Liver (tissue), 9 donors: ENCODE data around the gene PRR30. TPM values are rescaled to one million over a fixed set of nuclear protein-coding genes. Genes with fewer than 3 reads are reported as not detected.
"Not testable (repeated sequence)": the region's sequence is repeated elsewhere in the genome, so short reads cannot be mapped to it uniquely, and the experiment has no call there.

Experiments used
- DNase-seq: peaks from one replicate; pipeline ENCODE4 v3.0.0-alpha.2; 2017; ENCODE audit warnings: low spot score
- H3K27ac ChIP-seq, 2 donors: one replicate each; pipeline ENCODE4 v1.7.0; 2013; ENCODE audit warnings: inconsistent platforms in 2 of 2, low read length in 2 of 2, control low read depth in 1 of 2, low read depth in 1 of 2, mild to moderate bottlenecking in 1 of 2
- H3K27me3 ChIP-seq, 4 donors: one replicate each; pipeline versions ENCODE4 v1.6.1 to v1.7.0; 2013; ENCODE audit warnings: low read length in 3 of 4, inconsistent platforms in 1 of 4, mild to moderate bottlenecking in 1 of 4, moderate library complexity in 1 of 4; ENCODE audit not compliant: control insufficient read depth in 4 of 4, insufficient read depth in 4 of 4
- H3K36me3 ChIP-seq, 4 donors: one replicate each; pipeline versions ENCODE4 v1.6.1 to v1.7.0; 2013; ENCODE audit warnings: low read length in 3 of 4, mild to moderate bottlenecking in 3 of 4, low read depth in 1 of 4, moderate library complexity in 1 of 4; ENCODE audit not compliant: control insufficient read depth in 4 of 4, insufficient read depth in 3 of 4
- H3K4me1 ChIP-seq, 4 donors: one replicate each; pipeline versions ENCODE4 v1.6.1 to v1.7.0; 2013; ENCODE audit warnings: low read length in 3 of 4, mild to moderate bottlenecking in 3 of 4, moderate library complexity in 1 of 4; ENCODE audit not compliant: control insufficient read depth in 4 of 4, insufficient read depth in 4 of 4
- H3K4me3 ChIP-seq, 3 donors: one replicate each; pipeline versions ENCODE4 v1.6.1 to v1.7.0; 2013; ENCODE audit warnings: low read length in 3 of 3, control low read depth in 1 of 3, low read depth in 1 of 3, mild to moderate bottlenecking in 1 of 3
- H3K9ac ChIP-seq, 2 donors: one replicate each; pipeline ENCODE4 v1.7.0; 2013; ENCODE audit warnings: low read length in 2 of 2, mild to moderate bottlenecking in 2 of 2, moderate library complexity in 2 of 2, control low read depth in 1 of 2, low read depth in 1 of 2
- H3K9me3 ChIP-seq, 4 donors: one replicate each; pipeline versions ENCODE4 v1.6.1 to v1.7.0; 2013; ENCODE audit warnings: low read length in 3 of 4; ENCODE audit not compliant: control insufficient read depth in 4 of 4
- CTCF ChIP-seq: fragments of 150-350 bp; IDR thresholded peaks from 2 replicates; pipeline ENCODE4 v1.5.1; 2017; ENCODE audit warnings: improper control_type of control experiment, low read depth, low read length; ENCODE audit not compliant: missing input control
- EGR1 ChIP-seq, 2 donors: IDR thresholded peaks; 2 replicates each; pipeline ENCODE4 v1.6.1; 2016 to 2018; ENCODE audit warnings: antibody characterized with exemption in 2 of 2, low read depth in 2 of 2
- FOXA1 ChIP-seq: IDR thresholded peaks from 2 replicates; pipeline ENCODE4 v1.6.1; 2016; ENCODE audit warnings: antibody characterized with exemption
- FOXA2 ChIP-seq: IDR thresholded peaks from 2 replicates; pipeline ENCODE4 v1.6.1; 2016; ENCODE audit warnings: antibody characterized with exemption
- GABPA ChIP-seq, 2 donors: IDR thresholded peaks in 1 of 2; conservative IDR thresholded peaks in 1 of 2; 2 replicates each; pipeline ENCODE4 v1.6.1; 2016; ENCODE audit warnings: antibody characterized with exemption in 2 of 2, mild to moderate bottlenecking in 1 of 2, moderate library complexity in 1 of 2
- HNF4A ChIP-seq, 2 donors: conservative IDR thresholded peaks; 2 replicates each; pipeline ENCODE4 v1.6.1; 2016; ENCODE audit warnings: antibody characterized with exemption in 2 of 2, mild to moderate bottlenecking in 2 of 2
- HNF4G ChIP-seq: IDR thresholded peaks from 2 replicates; pipeline ENCODE4 v1.6.1; 2016; ENCODE audit warnings: antibody characterized with exemption
- JUND ChIP-seq, 2 donors: IDR thresholded peaks; 2 replicates each; pipeline ENCODE4 v1.6.1; 2016; ENCODE audit warnings: antibody characterized with exemption in 2 of 2
- NR2F2 ChIP-seq: IDR thresholded peaks from 2 replicates; pipeline ENCODE4 v1.6.1; 2016; ENCODE audit warnings: antibody characterized with exemption
- REST ChIP-seq: IDR thresholded peaks from 2 replicates; pipeline ENCODE4 v1.6.1; 2016; ENCODE audit warnings: antibody characterized with exemption, mild to moderate bottlenecking
- RXRA ChIP-seq, 2 donors: IDR thresholded peaks; 2 replicates each; pipeline ENCODE4 v1.6.1; 2017 to 2018; ENCODE audit warnings: antibody characterized with exemption in 2 of 2, mild to moderate bottlenecking in 1 of 2
- SP1 ChIP-seq: IDR thresholded peaks from 2 replicates; pipeline ENCODE4 v1.6.1; 2018; ENCODE audit warnings: antibody characterized with exemption, mild to moderate bottlenecking
- TAF1 ChIP-seq: conservative IDR thresholded peaks from 2 replicates; pipeline ENCODE4 v1.6.1; 2016; ENCODE audit warnings: antibody characterized with exemption, mild to moderate bottlenecking
- YY1 ChIP-seq: IDR thresholded peaks from 2 replicates; pipeline ENCODE4 v1.6.1; 2016; ENCODE audit warnings: antibody characterized with exemption, mild to moderate bottlenecking
- WGBS: extraction: QIAGEN DNeasy Blood & Tissue Kit; methylation state at CpG from one replicate; pipeline ENCODE4 v1.1.7; 2013; 5-methylcytosine and 5-hydroxymethylcytosine counted together
- polyA plus RNA-seq, 2 donors: library from polyadenylated mRNA; stranded (reverse) in 1 of 2; unstranded in 1 of 2; fragments of 200-250 nt in 1 of 2; fragments of >200 nt in 1 of 2; fragmentation: Nextera tagmentation in 1 of 2; extraction: Ambion mirVana in 1 of 2; gene quantifications; one replicate each; pipeline versions ENCODE4 v1.2.1 to v1.2.3, GENCODE V29; 2013 to 2015
- total RNA-seq, 2 donors: library from RNA; depleted of rRNA; stranded (reverse); fragments of >200 nt; gene quantifications; one replicate each; pipeline ENCODE4 v1.2.3, GENCODE V29; 2014
- TF ChIP-seq, protein P1 (sequence below): IDR thresholded peaks from 2 replicates; pipeline ENCODE4 v1.6.1; 2016; ENCODE audit warnings: antibody characterized with exemption
- TF ChIP-seq, protein P2 (sequence below): IDR thresholded peaks from 2 replicates; pipeline ENCODE4 v1.6.1; 2016; ENCODE audit warnings: antibody characterized with exemption
- TF ChIP-seq, protein P3 (sequence below): IDR thresholded peaks from 2 replicates; pipeline ENCODE4 v1.6.1; 2016; ENCODE audit warnings: antibody characterized with exemption
- donor health status: healthy.
- donor health status: healthy.
- donor health status: healthy.
- donor health status: healthy.
- donor health status: healthy.

The PRR30 gene
- total and polyA plus RNA-seq, 4 donors: not detected

- DNase-seq: no peak
- Histone ChIP-seq H3K9ac (no peak overlapping the region), H3K4me3 (peak overlapping the region in 1 of 3 donors; percentile 52), H3K9me3 (no peaks in the 10 kb centered on the region), H3K4me1 (peaks cover 0 to 11% (median 10%) of the 10 kb centered on the region in 4 donors), H3K36me3 (no peaks in the 10 kb centered on the region), H3K27ac (no peak overlapping the region), H3K27me3 (peaks cover 0 to 2% (median 0%) of the 10 kb centered on the region in 4 donors)
- TF ChIP-seq JUND (IDR thresholded peaks at IDR 0.05) (no peak), GABPA (IDR thresholded peaks at IDR 0.05 in 1 of 2, conservative IDR thresholded peaks at IDR 0.05 in 1 of 2) (no peak), REST (no peak), HNF4G (no peak), EGR1 (IDR thresholded peaks at IDR 0.05; ENCODE audit: low read depth in 2 of 2) (no peak), HNF4A (conservative IDR thresholded peaks at IDR 0.05) (no peak), TAF1 (no peak), CTCF (no peak), RXRA (IDR thresholded peaks at IDR 0.05) (no peak), YY1 (no peak), NR2F2 (no peak), FOXA2 (no peak), FOXA1 (no peak), SP1 (no peak)
- TF ChIP-seq, protein P1, sequence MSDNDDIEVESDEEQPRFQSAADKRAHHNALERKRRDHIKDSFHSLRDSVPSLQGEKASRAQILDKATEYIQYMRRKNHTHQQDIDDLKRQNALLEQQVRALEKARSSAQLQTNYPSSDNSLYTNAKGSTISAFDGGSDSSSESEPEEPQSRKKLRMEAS: no peak
- TF ChIP-seq, protein P2, sequence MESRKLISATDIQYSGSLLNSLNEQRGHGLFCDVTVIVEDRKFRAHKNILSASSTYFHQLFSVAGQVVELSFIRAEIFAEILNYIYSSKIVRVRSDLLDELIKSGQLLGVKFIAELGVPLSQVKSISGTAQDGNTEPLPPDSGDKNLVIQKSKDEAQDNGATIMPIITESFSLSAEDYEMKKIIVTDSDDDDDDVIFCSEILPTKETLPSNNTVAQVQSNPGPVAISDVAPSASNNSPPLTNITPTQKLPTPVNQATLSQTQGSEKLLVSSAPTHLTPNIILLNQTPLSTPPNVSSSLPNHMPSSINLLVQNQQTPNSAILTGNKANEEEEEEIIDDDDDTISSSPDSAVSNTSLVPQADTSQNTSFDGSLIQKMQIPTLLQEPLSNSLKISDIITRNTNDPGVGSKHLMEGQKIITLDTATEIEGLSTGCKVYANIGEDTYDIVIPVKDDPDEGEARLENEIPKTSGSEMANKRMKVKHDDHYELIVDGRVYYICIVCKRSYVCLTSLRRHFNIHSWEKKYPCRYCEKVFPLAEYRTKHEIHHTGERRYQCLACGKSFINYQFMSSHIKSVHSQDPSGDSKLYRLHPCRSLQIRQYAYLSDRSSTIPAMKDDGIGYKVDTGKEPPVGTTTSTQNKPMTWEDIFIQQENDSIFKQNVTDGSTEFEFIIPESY: no peak
- WGBS: 64% methylated on average over 14 of the region's 14 CpGs
Measured at GRCh38 chr2:27117995-27118524, 21.1 kb downstream of the PRR30 start.

- Histone ChIP-seq H3K36me3 (no peaks in the 10 kb centered on the region), H3K4me3 (no peak overlapping the region), H3K9me3 (no peaks in the 10 kb centered on the region), H3K27me3 (peaks cover 0 to 2% (median 0%) of the 10 kb centered on the region in 4 donors), H3K27ac (no peak overlapping the region), H3K9ac (no peak overlapping the region), H3K4me1 (peaks cover 0 to 10% (median 9%) of the 10 kb centered on the region in 4 donors)
- 74% methylated on average over 2 of the region's 2 CpGs for WGBS
- no peak for DNase-seq
- TF ChIP-seq HNF4A (conservative IDR thresholded peaks at IDR 0.05) (no peak), GABPA (IDR thresholded peaks at IDR 0.05 in 1 of 2, conservative IDR thresholded peaks at IDR 0.05 in 1 of 2) (no peak), JUND (IDR thresholded peaks at IDR 0.05) (no peak), YY1 (no peak)
- TF ChIP-seq, protein P3, sequence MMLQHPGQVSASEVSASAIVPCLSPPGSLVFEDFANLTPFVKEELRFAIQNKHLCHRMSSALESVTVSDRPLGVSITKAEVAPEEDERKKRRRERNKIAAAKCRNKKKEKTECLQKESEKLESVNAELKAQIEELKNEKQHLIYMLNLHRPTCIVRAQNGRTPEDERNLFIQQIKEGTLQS: no peak
Measured at GRCh38 chr2:27115519-27115918, 23.7 kb downstream of the PRR30 start.

DNA sequence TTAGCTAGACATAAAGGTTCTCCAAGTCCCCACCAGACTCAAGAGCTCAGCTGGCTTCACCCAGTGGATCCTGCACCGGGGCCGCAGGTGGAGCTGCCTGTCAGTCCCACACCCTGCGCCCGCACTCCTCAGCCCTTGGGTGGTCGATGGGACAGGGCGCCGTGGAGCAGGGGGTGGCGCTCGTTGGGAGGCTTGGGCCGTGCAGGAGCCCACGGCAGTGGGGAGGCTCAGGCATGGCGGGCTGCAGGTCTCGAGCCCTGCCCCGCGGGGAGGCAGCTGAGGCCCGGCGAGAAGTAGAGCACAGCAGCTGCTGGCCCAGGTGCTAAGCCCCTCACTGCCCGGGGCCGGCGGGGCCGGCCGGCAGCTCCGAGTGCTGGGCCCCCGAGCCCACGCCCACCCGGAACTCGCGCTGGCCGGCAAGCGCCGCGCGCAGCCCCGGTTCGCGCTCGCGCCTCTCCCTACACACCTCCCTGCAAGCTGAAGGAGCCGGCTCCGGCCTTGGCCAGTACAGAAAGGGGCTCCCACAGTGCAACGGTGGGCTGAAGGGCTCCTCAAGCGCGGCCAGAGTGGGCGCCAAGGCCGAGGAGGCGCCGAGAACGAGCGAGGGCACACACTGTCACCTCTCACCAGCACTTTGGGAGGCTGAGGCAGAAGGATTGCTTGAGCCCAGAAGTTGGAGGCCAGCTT, 27.7 kb downstream of the PRR30 start:
- not testable (repeated sequence) for H3K36me3 ChIP-seq, H3K9me3 ChIP-seq, DNase-seq, H3K27me3 ChIP-seq, H3K4me1 ChIP-seq, H3K27ac ChIP-seq, H3K9ac ChIP-seq, H3K4me3 ChIP-seq
- 91% methylated on average over 49 of the region's 49 CpGs for WGBS
